ENCODE measurements around the gene ZNF226. TPM values are rescaled to one million over a fixed set of nuclear protein-coding genes. Genes with fewer than 3 reads are reported as not detected.
A peak's percentile ranks its signal among the peaks of the same experiment; 100 is the strongest.
"Not testable (repeated sequence)": the region's sequence is repeated elsewhere in the genome, so short reads cannot be mapped to it uniquely, and the experiment has no call there.

ZNF226 gene
- total and polyA plus RNA-seq, 2 experiments from 2014 or later, result 21.1 to 35.3 TPM

GRCh38 chr19:44202470-44202869, 37.6 kb downstream of the ZNF226 start:
- DNase-seq (ENCODE audit: low read depth in 1 of 2, low spot score in 1 of 2), result peak in 1 of 2 donors; percentile 63
- no peaks in the 10 kb centered on the region for H3K4me1 ChIP-seq (ENCODE audit: low read depth)
- no peak for TF ChIP-seq CTCF (IDR thresholded peaks at IDR 0.05; ENCODE audit: low read depth, low read length)

GRCh38 chr19:44202974-44203373, 38.1 kb downstream of the ZNF226 start:
- Histone ChIP-seq H3K27ac (no peak overlapping the region), H3K4me1 (ENCODE audit: low read depth) (peaks cover under 1% of the 10 kb centered on the region), H3K4me3 (no peak overlapping the region), H3K27me3 (no peaks in the 10 kb centered on the region), H3K36me3 (no peaks in the 10 kb centered on the region), H3K9me3 (ENCODE audit: low read depth) (no peaks in the 10 kb centered on the region)
- no peak for TF ChIP-seq CTCF (IDR thresholded peaks at IDR 0.05; ENCODE audit: low read depth, low read length)
- no peak for DNase-seq (ENCODE audit: low read depth in 1 of 2, low spot score in 1 of 2)

More at GRCh38 chr19:44202470-44202869, 37.6 kb downstream of the ZNF226 start:
- no peaks in the 10 kb centered on the region for H3K27me3 ChIP-seq
- H3K27ac ChIP-seq, result no peak overlapping the region
- no peak overlapping the region for H3K4me3 ChIP-seq
- no peaks in the 10 kb centered on the region for H3K9me3 ChIP-seq (ENCODE audit: low read depth)
- no peaks in the 10 kb centered on the region for H3K36me3 ChIP-seq

GRCh38 chr19:44203877-44204276, 39.0 kb downstream of the ZNF226 start:
- not testable (repeated sequence) for H3K27me3 ChIP-seq; DNase-seq (ENCODE audit: low read depth in 1 of 2, low spot score in 1 of 2)

GRCh38 chr19:44204772-44205171, 39.9 kb downstream of the ZNF226 start:
- H3K4me3 ChIP-seq, result no peak overlapping the region
- DNase-seq (ENCODE audit: low read depth in 1 of 2, low spot score in 1 of 2), result no peak
- no peaks in the 10 kb centered on the region for H3K9me3 ChIP-seq (ENCODE audit: low read depth)
- no peaks in the 10 kb centered on the region for H3K27me3 ChIP-seq
- TF ChIP-seq CTCF (IDR thresholded peaks at IDR 0.05; ENCODE audit: low read depth, low read length), result no peak
- no peaks in the 10 kb centered on the region for H3K36me3 ChIP-seq
- H3K4me1 ChIP-seq (ENCODE audit: low read depth), result peaks cover 7% of the 10 kb centered on the region
- H3K27ac ChIP-seq, result no peak overlapping the region

More at GRCh38 chr19:44203877-44204276, 39.0 kb downstream of the ZNF226 start:
- not testable (repeated sequence) for H3K36me3 ChIP-seq; H3K4me3 ChIP-seq; H3K4me1 ChIP-seq (ENCODE audit: low read depth); H3K9me3 ChIP-seq (ENCODE audit: low read depth); H3K27ac ChIP-seq

GRCh38 chr19:44207126-44207803, 42.4 kb downstream of the ZNF226 start:
- DNase-seq (ENCODE audit: low read depth in 1 of 2, low spot score in 1 of 2), result peak; percentile 94 to 96
- Histone ChIP-seq H3K27ac (peak overlapping the region; percentile 97), H3K4me3 (peak overlapping the region; percentile 75), H3K27me3 (no peaks in the 10 kb centered on the region), H3K36me3 (no peaks in the 10 kb centered on the region), H3K9me3 (ENCODE audit: low read depth) (no peaks in the 10 kb centered on the region), H3K4me1 (ENCODE audit: low read depth) (peaks cover 7% of the 10 kb centered on the region)
- no peak for TF ChIP-seq CTCF (IDR thresholded peaks at IDR 0.05; ENCODE audit: low read depth, low read length)

- H3K27ac ChIP-seq, result peak within 1 kb of the TSS; percentile 64
- H3K9me3 ChIP-seq (ENCODE audit: low read depth), result no peaks in the 10 kb centered on the region
- DNase-seq (ENCODE audit: low read depth in 1 of 2, low spot score in 1 of 2), result peak; percentile 95 to 98
- H3K4me1 ChIP-seq (ENCODE audit: low read depth), result peaks cover 18% of the 10 kb centered on the region
- H3K36me3 ChIP-seq, result peaks cover 4% of the 10 kb centered on the region
- H3K27me3 ChIP-seq, result no peaks in the 10 kb centered on the region
- peak within 1 kb of the TSS; percentile 68 for H3K4me3 ChIP-seq
- TF ChIP-seq CTCF (IDR thresholded peaks at IDR 0.05; ENCODE audit: low read depth, low read length), result no peak
These were observed 47.5 kb downstream of the ZNF226 start, which contains the start of gene ZNF227 for GRCh38 chr19:44212250-44212865. TSS of gene ZNF227 (plus strand) at chr19:44212532. CDS start at chr19:44217793, 5,261 bp downstream.

Measured in cardiac muscle cell (in vitro differentiated cells and primary cell).